ENCODE data around the gene HEXD. TPM values are rescaled to one million over a fixed set of nuclear protein-coding genes. Genes with fewer than 3 reads are reported as not detected.
A peak's percentile ranks its signal among the peaks of the same experiment; 100 is the strongest.

HEXD gene
- total and polyA plus RNA-seq, 3 experiments from 2014 or later: 10.6 to 30.4 (median 29.6) TPM

DNA sequence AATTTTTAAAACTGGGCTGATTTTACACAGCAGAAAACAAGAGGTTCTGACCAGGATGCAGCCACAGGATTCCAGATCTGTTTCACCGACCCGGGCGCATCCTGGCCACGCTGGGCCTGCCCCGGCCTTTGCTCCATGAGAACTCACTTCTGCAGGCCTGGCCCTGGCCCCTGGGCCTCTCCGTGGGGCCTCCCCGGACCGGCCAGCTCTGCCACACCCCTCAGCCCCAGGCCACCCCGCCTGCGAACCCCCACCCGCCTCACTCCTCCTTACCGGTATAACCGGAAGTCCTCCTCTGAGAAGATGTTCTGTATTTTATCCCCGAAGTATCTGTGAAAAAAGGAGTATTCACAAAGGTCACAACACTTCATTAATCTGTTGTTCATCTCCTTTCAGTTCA is 13.1 kb upstream of the HEXD start:
- H3K27me3 Mint-ChIP-seq: no peaks in the 10 kb centered on the region
- peaks cover 14% of the 10 kb centered on the region for H3K4me1 ChIP-seq (ENCODE audit: insufficient read depth, low read length)
- no peak for DNase-seq
- ChIA-PET POLR2A (no interaction called here), CTCF (no interaction called here)
- no peaks in the 10 kb centered on the region for H3K9me3 Mint-ChIP-seq
- no peak overlapping the region for H3K4me3 ChIP-seq (ENCODE audit: low read length)
- H3K27me3 ChIP-seq (ENCODE audit: insufficient read depth, low read length, poor library complexity, severe bottlenecking): no peaks in the 10 kb centered on the region
- H3K27ac ChIP-seq (ENCODE audit: low read depth, low read length): no peak overlapping the region
- H3K4me3 Mint-ChIP-seq: no peak overlapping the region
- peaks cover 11% of the 10 kb centered on the region for H3K36me3 ChIP-seq (ENCODE audit: insufficient read depth, low read length)
- H3K4me1 Mint-ChIP-seq: peaks cover 12 to 20% (median 14%) of the 10 kb centered on the region in 3 donors
- peaks cover 0 to 44% (median 10%) of the 10 kb centered on the region in 3 donors for H3K36me3 Mint-ChIP-seq
- H3K9me3 ChIP-seq (ENCODE audit: low read length): no peaks in the 10 kb centered on the region
- H3K27ac Mint-ChIP-seq: no peak overlapping the region

DNA sequence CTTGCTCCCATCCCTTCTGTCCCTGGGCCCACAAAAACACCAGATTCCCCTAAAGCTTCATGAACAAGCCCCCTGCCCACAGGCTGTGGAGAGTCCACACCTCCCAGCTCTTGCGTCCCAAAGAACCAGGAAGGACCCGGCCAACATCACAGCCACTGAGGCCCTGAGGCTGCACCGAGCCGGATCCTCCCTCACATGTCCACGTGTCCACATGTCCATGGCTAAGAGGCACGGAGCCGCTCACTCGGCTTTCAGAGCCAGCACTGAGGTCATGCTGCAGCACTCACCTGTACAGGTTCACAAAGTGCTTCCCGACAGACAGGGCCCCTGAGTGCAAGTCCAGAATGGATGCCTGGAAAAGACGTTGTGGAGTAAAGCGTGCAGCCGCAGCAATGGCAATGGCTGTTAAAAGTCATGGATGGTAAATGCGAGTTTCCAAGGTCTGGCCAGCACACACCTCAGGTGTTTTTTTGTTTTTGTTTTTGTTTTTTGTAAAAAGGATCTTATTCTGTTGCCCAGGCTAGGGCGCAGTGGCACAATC is 11.9 kb upstream of the HEXD start:
- Mint-ChIP-seq H3K27me3 (no peaks in the 10 kb centered on the region), H3K4me1 (peaks cover 4 to 11% (median 4%) of the 10 kb centered on the region in 3 donors), H3K9me3 (no peaks in the 10 kb centered on the region), H3K36me3 (peaks cover 0 to 40% (median 10%) of the 10 kb centered on the region in 3 donors), H3K4me3 (no peak overlapping the region), H3K27ac (peak overlapping the region in 1 of 8 donors; percentile 90)
- H3K36me3 ChIP-seq (ENCODE audit: insufficient read depth, low read length): peaks cover 11% of the 10 kb centered on the region
- H3K9me3 ChIP-seq (ENCODE audit: low read length): no peaks in the 10 kb centered on the region
- no peaks in the 10 kb centered on the region for H3K27me3 ChIP-seq (ENCODE audit: insufficient read depth, low read length, poor library complexity, severe bottlenecking)
- H3K4me1 ChIP-seq (ENCODE audit: insufficient read depth, low read length): peaks cover 8% of the 10 kb centered on the region
- no peak overlapping the region for H3K4me3 ChIP-seq (ENCODE audit: low read length)
- H3K27ac ChIP-seq (ENCODE audit: low read depth, low read length): no peak overlapping the region
- ChIA-PET POLR2A (interaction anchor here (0.7 kb wide), 1 partner anchor 135 kb away, joined by 3 read pairs; no protein-coding TSS in a partner anchor), CTCF (no interaction called here)
- no peak for DNase-seq

DNA sequence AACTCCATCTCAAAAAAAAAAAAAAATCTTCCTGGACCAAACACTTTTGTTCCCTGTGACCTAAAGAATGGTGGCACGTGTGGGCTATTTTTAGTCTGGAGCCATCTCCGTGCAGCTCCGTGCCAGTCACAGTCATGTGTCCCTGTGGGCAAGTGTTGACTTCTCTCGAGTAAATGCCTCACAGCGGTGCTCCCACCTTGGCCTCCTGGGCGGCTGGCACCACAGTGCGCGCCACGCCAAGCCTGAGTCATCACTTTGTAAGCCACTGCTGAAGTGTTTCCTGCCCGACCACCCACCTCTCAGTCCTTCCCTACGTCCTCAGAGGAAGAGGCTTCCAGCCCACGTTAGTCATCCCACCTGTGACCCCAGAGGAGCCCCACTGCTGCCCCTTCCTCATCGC is 10.9 kb upstream of the HEXD start:
- Mint-ChIP-seq H3K4me1 (peaks cover 0 to 3% (median 1%) of the 10 kb centered on the region in 3 donors), H3K27me3 (no peaks in the 10 kb centered on the region), H3K9me3 (no peaks in the 10 kb centered on the region), H3K36me3 (peaks cover 0 to 40% (median 7%) of the 10 kb centered on the region in 3 donors), H3K4me3 (no peak overlapping the region), H3K27ac (no peak overlapping the region)
- no peaks in the 10 kb centered on the region for H3K27me3 ChIP-seq (ENCODE audit: insufficient read depth, low read length, poor library complexity, severe bottlenecking)
- ChIA-PET POLR2A (interaction anchor here (0.7 kb wide), 1 partner anchor 134 kb away, joined by 3 read pairs; no protein-coding TSS in a partner anchor), CTCF (no interaction called here)
- H3K4me3 ChIP-seq (ENCODE audit: low read length): no peak overlapping the region
- H3K4me1 ChIP-seq (ENCODE audit: insufficient read depth, low read length): no peaks in the 10 kb centered on the region
- H3K36me3 ChIP-seq (ENCODE audit: insufficient read depth, low read length): peaks cover 11% of the 10 kb centered on the region
- no peaks in the 10 kb centered on the region for H3K9me3 ChIP-seq (ENCODE audit: low read length)
- DNase-seq: no peak
- no peak overlapping the region for H3K27ac ChIP-seq (ENCODE audit: low read depth, low read length)

DNA sequence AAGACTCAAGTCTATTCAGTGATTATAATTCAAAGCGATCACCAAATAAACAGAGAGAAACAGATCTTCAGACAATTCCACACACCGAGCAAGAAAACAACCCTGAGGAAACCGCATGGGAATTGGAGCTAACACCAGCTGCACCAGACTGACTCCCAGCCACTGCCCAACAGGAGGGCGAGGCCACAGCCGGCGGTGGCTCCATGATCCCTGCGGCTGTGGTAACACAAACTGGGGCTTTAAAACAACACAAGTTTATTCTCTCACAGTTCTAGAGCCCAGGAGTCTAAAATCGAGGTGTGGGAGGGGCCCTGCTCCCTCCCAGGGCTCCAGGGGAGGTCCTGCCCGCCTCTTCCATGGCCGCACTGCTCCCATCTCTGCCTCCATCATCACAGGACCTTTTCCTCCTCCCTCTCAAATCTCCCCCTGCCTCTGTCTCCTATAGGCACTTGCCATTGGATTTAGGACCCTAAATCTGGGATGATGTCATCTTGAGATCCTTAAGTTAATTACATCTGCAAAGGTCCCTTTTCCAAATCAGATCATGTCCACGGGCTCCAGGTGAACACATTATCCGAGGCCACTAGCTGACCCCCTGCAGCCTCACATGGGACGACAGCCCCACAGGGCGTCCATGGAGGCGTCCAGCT is 9.7 kb upstream of the HEXD start:
- DNase-seq: no peak
- Histone ChIP-seq H3K27ac (ENCODE audit: low read depth, low read length) (no peak overlapping the region), H3K36me3 (ENCODE audit: insufficient read depth, low read length) (peaks cover 4% of the 10 kb centered on the region), H3K4me3 (ENCODE audit: low read length) (no peak overlapping the region), H3K9me3 (ENCODE audit: low read length) (no peaks in the 10 kb centered on the region), H3K4me1 (ENCODE audit: insufficient read depth, low read length) (no peaks in the 10 kb centered on the region), H3K27me3 (ENCODE audit: insufficient read depth, low read length, poor library complexity, severe bottlenecking) (no peaks in the 10 kb centered on the region)
- ChIA-PET CTCF (interaction anchor here (0.6 kb wide), 1 partner anchor 248 kb away, joined by 3 read pairs; no protein-coding TSS in a partner anchor), POLR2A (no interaction called here)
- Mint-ChIP-seq H3K9me3 (no peaks in the 10 kb centered on the region), H3K27ac (no peak overlapping the region), H3K4me3 (no peak overlapping the region), H3K27me3 (no peaks in the 10 kb centered on the region), H3K36me3 (peaks cover 0 to 39% (median 7%) of the 10 kb centered on the region in 3 donors), H3K4me1 (peaks cover 0 to 3% (median 1%) of the 10 kb centered on the region in 3 donors)

DNA sequence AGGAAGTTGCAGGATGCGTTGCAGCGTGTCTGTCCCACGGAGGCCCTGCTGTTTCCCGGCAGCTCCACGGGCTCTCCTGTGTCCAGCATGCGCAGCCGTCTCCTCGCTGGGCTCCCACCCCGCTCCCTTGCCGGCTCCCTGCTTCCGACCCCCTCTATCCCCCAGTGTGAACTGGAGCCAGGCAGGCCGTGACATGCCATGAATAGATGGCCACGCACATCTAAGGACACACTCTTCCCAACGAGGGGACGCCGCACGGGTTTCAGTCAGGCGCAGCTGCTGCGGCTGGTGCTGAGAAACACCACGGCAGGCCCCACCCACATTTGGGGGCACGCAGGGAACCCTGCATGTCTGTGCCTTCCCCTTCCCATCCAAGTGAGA is 9.2 kb upstream of the HEXD start:
- Mint-ChIP-seq H3K27ac (no peak overlapping the region), H3K4me1 (peaks cover 0 to 3% (median 1%) of the 10 kb centered on the region in 3 donors), H3K4me3 (no peak overlapping the region), H3K36me3 (peaks cover 0 to 35% (median 7%) of the 10 kb centered on the region in 3 donors), H3K9me3 (no peaks in the 10 kb centered on the region), H3K27me3 (no peaks in the 10 kb centered on the region)
- Histone ChIP-seq H3K27me3 (ENCODE audit: insufficient read depth, low read length, poor library complexity, severe bottlenecking) (no peaks in the 10 kb centered on the region), H3K4me3 (ENCODE audit: low read length) (no peak overlapping the region), H3K36me3 (ENCODE audit: insufficient read depth, low read length) (peaks cover 4% of the 10 kb centered on the region), H3K4me1 (ENCODE audit: insufficient read depth, low read length) (peaks cover under 1% of the 10 kb centered on the region), H3K9me3 (ENCODE audit: low read length) (no peaks in the 10 kb centered on the region), H3K27ac (ENCODE audit: low read depth, low read length) (no peak overlapping the region)
- ChIA-PET CTCF (no interaction called here), POLR2A (no interaction called here)
- no peak for DNase-seq

DNA sequence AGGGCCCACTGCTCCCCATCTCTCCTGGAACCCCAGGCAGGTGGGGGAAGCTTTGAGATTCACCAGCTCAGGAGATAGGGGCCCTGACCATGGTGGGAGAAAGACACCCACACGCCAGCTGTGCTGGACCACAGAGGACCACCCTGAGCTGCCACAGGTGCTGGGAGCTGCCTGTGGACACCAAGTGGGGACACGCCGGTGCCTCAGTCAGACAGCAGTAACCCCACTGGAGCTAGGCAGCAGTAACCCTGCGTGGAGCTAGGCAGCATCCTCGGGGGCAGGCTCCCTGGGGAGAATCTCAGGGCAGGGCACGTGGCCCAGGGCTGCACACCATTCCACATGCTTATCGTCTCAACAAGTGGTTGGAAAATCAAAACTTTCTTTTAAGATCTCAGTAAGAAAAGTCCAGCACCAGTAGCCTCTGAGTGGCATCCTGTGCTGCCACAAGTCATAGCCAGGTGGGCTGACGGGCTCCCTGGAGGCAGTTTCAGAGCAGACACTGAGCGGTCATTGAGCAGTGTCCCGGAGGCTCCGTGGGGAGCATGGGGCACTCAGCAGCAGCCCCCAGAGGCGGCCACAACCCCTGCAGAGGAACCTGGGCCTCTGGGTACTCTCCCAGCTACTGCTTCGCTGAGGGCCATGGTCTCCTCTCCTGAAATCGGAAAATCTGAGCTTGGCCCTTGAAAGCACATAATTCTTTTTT is 8.0 kb upstream of the HEXD start:
- Histone ChIP-seq H3K9me3 (ENCODE audit: low read length) (no peaks in the 10 kb centered on the region), H3K36me3 (ENCODE audit: insufficient read depth, low read length) (no peaks in the 10 kb centered on the region), H3K4me1 (ENCODE audit: insufficient read depth, low read length) (peaks cover 10% of the 10 kb centered on the region), H3K4me3 (ENCODE audit: low read length) (no peak overlapping the region), H3K27ac (ENCODE audit: low read depth, low read length) (no peak overlapping the region), H3K27me3 (ENCODE audit: insufficient read depth, low read length, poor library complexity, severe bottlenecking) (no peaks in the 10 kb centered on the region)
- no peaks in the 10 kb centered on the region for H3K27me3 Mint-ChIP-seq
- no peak overlapping the region for H3K4me3 Mint-ChIP-seq
- no peaks in the 10 kb centered on the region for H3K9me3 Mint-ChIP-seq
- no peak overlapping the region for H3K27ac Mint-ChIP-seq
- peaks cover 0 to 37% (median 9%) of the 10 kb centered on the region in 3 donors for H3K36me3 Mint-ChIP-seq
- ChIA-PET CTCF (interaction anchor here (1.1 kb wide), 1 partner anchor 9 kb away, joined by 3 read pairs; the partner anchor contains the start of gene OGFOD3), POLR2A (no interaction called here)
- H3K4me1 Mint-ChIP-seq: peaks cover 6 to 13% (median 7%) of the 10 kb centered on the region in 3 donors
- no peak for DNase-seq

DNA sequence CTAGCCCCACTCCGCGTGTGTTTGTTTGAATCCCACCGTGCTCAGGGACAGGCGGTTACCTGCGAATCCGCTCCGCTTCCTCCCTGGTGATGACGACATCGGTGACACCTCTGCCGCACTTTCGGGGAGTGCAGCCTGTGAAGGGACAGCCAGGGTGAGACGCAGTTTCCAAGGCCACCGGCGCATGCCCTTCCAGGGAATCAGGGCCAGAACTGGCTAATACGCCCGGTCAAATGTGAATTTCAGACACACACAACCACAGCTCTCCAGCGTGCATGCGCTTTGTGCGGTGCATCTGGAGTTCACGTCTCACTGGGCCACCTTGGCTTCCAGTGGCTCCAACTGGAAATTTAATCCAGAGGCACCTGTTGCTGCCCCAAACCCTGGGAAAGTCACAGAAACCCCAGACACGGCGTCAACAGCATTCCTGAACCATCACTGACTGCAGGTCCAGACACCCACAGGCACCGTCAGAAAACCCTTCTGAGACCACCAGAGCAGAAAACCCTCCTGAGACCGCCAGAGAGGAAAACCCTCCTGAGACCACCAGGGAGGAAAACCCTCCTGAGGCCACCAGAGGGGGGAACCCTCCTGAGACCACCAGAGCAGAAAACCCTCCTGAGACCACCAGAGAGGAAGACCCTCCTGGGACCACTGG is 6.6 kb upstream of the HEXD start:
- H3K27ac ChIP-seq (ENCODE audit: low read depth, low read length): no peak overlapping the region
- Mint-ChIP-seq H3K27ac (no peak overlapping the region), H3K27me3 (no peaks in the 10 kb centered on the region), H3K9me3 (no peaks in the 10 kb centered on the region), H3K36me3 (peaks cover 0 to 32% (median 8%) of the 10 kb centered on the region in 3 donors), H3K4me1 (peaks cover 6 to 17% (median 9%) of the 10 kb centered on the region in 3 donors), H3K4me3 (no peak overlapping the region)
- no peak overlapping the region for H3K4me3 ChIP-seq (ENCODE audit: low read length)
- H3K4me1 ChIP-seq (ENCODE audit: insufficient read depth, low read length): peaks cover 10% of the 10 kb centered on the region
- DNase-seq: no peak
- no peaks in the 10 kb centered on the region for H3K9me3 ChIP-seq (ENCODE audit: low read length)
- ChIA-PET POLR2A (interaction anchor here (0.6 kb wide), 1 partner anchor 53 kb away, joined by 3 read pairs; no protein-coding TSS in a partner anchor), CTCF (interaction anchor here (1.1 kb wide), 1 partner anchor 7 kb away, joined by 3 read pairs; the partner anchor contains the start of gene OGFOD3)
- no peaks in the 10 kb centered on the region for H3K36me3 ChIP-seq (ENCODE audit: insufficient read depth, low read length)
- H3K27me3 ChIP-seq (ENCODE audit: insufficient read depth, low read length, poor library complexity, severe bottlenecking): no peaks in the 10 kb centered on the region

All from CD8-positive, alpha-beta memory T cell (primary cell).